Activated T-cell treated with anti-CD3 and anti-CD28 coated beads, Interleukin-2, amount 50 U/mL, for 72 hours (primary cell): ENCODE results near the gene PSG6. TPM values are rescaled to one million over a fixed set of nuclear protein-coding genes. Genes with fewer than 3 reads are reported as not detected.
A peak's percentile ranks its signal among the peaks of the same experiment; 100 is the strongest.
"Not testable (repeated sequence)": the region's sequence is repeated elsewhere in the genome, so short reads cannot be mapped to it uniquely, and the experiment has no call there.

Experiments used
- ATAC-seq, 2 donors: fragments of 150-1000 bp; cut with Tn5 transposase; replicated peaks in 1 of 2; 2 replicates each; pipeline ENCODE4 v1.10.0; 2021; ENCODE audit warnings: moderate library complexity in 2 of 2, mild to moderate bottlenecking in 1 of 2
- DNase-seq, 2 donors: peaks; one replicate each; pipeline ENCODE4 v3.0.0; 2021 to 2022; ENCODE audit warnings: mixed read lengths in 1 of 2
- H3K27ac Mint-ChIP-seq: one replicate; pipeline ENCODE4 v1.8.0; 2022; ENCODE audit warnings: mild to moderate bottlenecking, moderate library complexity, mixed read lengths
- H3K27me3 Mint-ChIP-seq: one replicate; pipeline ENCODE4 v1.8.0; 2022; ENCODE audit warnings: low read depth, mixed read lengths
- H3K36me3 Mint-ChIP-seq, 2 donors: one replicate each; pipeline ENCODE4 v1.8.0; 2022; ENCODE audit warnings: mixed read lengths in 2 of 2, mild to moderate bottlenecking in 1 of 2; ENCODE audit not compliant: insufficient read depth in 2 of 2
- H3K4me1 Mint-ChIP-seq: one replicate; pipeline ENCODE4 v1.8.0; 2022; ENCODE audit warnings: low read depth, mixed read lengths
- H3K4me3 Mint-ChIP-seq, 2 donors: one replicate each; pipeline ENCODE4 v1.8.0; 2022; ENCODE audit warnings: mild to moderate bottlenecking in 2 of 2, mixed read lengths in 2 of 2, moderate library complexity in 2 of 2
- H3K9me3 Mint-ChIP-seq, 2 donors: one replicate each; pipeline ENCODE4 v1.8.0; 2022; ENCODE audit warnings: mixed read lengths in 2 of 2
- total RNA-seq, 2 donors: library from RNA; stranded (reverse); gene quantifications; one replicate each; pipeline ENCODE4 v1.2.3, GENCODE V29; 2022

PSG6 gene
- total RNA-seq, 2 donors from 2014 or later, result not detected

- not testable (repeated sequence) for H3K36me3 Mint-ChIP-seq, H3K27ac Mint-ChIP-seq, H3K9me3 Mint-ChIP-seq, H3K27me3 Mint-ChIP-seq, H3K4me3 Mint-ChIP-seq, H3K4me1 Mint-ChIP-seq, ATAC-seq
- peak; percentile 2 to 29 for DNase-seq
These were observed 5.4 kb upstream of the PSG6 start for GRCh38 chr19:42923106-42923505.

- not testable (repeated sequence) for DNase-seq, H3K9me3 Mint-ChIP-seq, ATAC-seq, H3K27ac Mint-ChIP-seq, H3K36me3 Mint-ChIP-seq, H3K27me3 Mint-ChIP-seq, H3K4me3 Mint-ChIP-seq, H3K4me1 Mint-ChIP-seq
These were observed 3.3 kb upstream of the PSG6 start for GRCh38 chr19:42920971-42921370.

GRCh38 chr19:42919757-42920079, 2.0 kb upstream of the PSG6 start:
- H3K36me3 Mint-ChIP-seq, result no peaks in the 10 kb centered on the region
- no peaks in the 10 kb centered on the region for H3K9me3 Mint-ChIP-seq
- DNase-seq (no peak), ATAC-seq (no peak)
- no peak overlapping the region for H3K27ac Mint-ChIP-seq
- H3K4me1 Mint-ChIP-seq, result no peaks in the 10 kb centered on the region
- H3K27me3 Mint-ChIP-seq, result no peaks in the 10 kb centered on the region
- H3K4me3 Mint-ChIP-seq, result no peak overlapping the region

GRCh38 chr19:42919070-42919756, 1.5 kb upstream of the PSG6 start:
- H3K4me1 Mint-ChIP-seq, H3K27ac Mint-ChIP-seq, H3K9me3 Mint-ChIP-seq, H3K36me3 Mint-ChIP-seq, ATAC-seq, H3K4me3 Mint-ChIP-seq, H3K27me3 Mint-ChIP-seq, DNase-seq: not testable (repeated sequence)

- H3K27ac Mint-ChIP-seq, DNase-seq, H3K27me3 Mint-ChIP-seq, H3K9me3 Mint-ChIP-seq, H3K4me1 Mint-ChIP-seq, ATAC-seq, H3K4me3 Mint-ChIP-seq, H3K36me3 Mint-ChIP-seq: not testable (repeated sequence)
These were observed 829 bp upstream of the PSG6 start for GRCh38 chr19:42918377-42919069.

GRCh38 chr19:42916931-42917330, 763 bp downstream of the PSG6 start:
- not testable (repeated sequence) for H3K4me1 Mint-ChIP-seq, H3K27ac Mint-ChIP-seq, DNase-seq, H3K36me3 Mint-ChIP-seq, H3K27me3 Mint-ChIP-seq, ATAC-seq, H3K4me3 Mint-ChIP-seq, H3K9me3 Mint-ChIP-seq

- not testable (repeated sequence) for H3K36me3 Mint-ChIP-seq, H3K9me3 Mint-ChIP-seq
These were observed 4.2 kb downstream of the PSG6 start for GRCh38 chr19:42913516-42913915.

GRCh38 chr19:42912941-42913340, 4.8 kb downstream of the PSG6 start:
- not testable (repeated sequence) for ATAC-seq, DNase-seq, H3K27ac Mint-ChIP-seq, H3K27me3 Mint-ChIP-seq, H3K4me1 Mint-ChIP-seq, H3K9me3 Mint-ChIP-seq, H3K36me3 Mint-ChIP-seq, H3K4me3 Mint-ChIP-seq

More at GRCh38 chr19:42913516-42913915, 4.2 kb downstream of the PSG6 start:
- DNase-seq, ATAC-seq, H3K27ac Mint-ChIP-seq, H3K4me1 Mint-ChIP-seq, H3K27me3 Mint-ChIP-seq, H3K4me3 Mint-ChIP-seq: not testable (repeated sequence)

GRCh38 chr19:42911731-42912130, 6.0 kb downstream of the PSG6 start:
- not testable (repeated sequence) for H3K36me3 Mint-ChIP-seq, H3K27me3 Mint-ChIP-seq, DNase-seq, H3K9me3 Mint-ChIP-seq, H3K4me1 Mint-ChIP-seq, H3K27ac Mint-ChIP-seq, H3K4me3 Mint-ChIP-seq, ATAC-seq

GRCh38 chr19:42906162-42906561, 11.5 kb downstream of the PSG6 start:
- H3K27me3 Mint-ChIP-seq, H3K9me3 Mint-ChIP-seq, DNase-seq, H3K27ac Mint-ChIP-seq, H3K36me3 Mint-ChIP-seq, H3K4me1 Mint-ChIP-seq, H3K4me3 Mint-ChIP-seq, ATAC-seq: not testable (repeated sequence)

GRCh38 chr19:42900561-42900960, 17.1 kb downstream of the PSG6 start:
- H3K36me3 Mint-ChIP-seq, H3K27me3 Mint-ChIP-seq, DNase-seq, H3K27ac Mint-ChIP-seq, H3K4me1 Mint-ChIP-seq, H3K9me3 Mint-ChIP-seq, H3K4me3 Mint-ChIP-seq, ATAC-seq: not testable (repeated sequence)

GRCh38 chr19:42899674-42900073, 18.0 kb downstream of the PSG6 start:
- not testable (repeated sequence) for H3K4me3 Mint-ChIP-seq, H3K4me1 Mint-ChIP-seq, H3K36me3 Mint-ChIP-seq, H3K9me3 Mint-ChIP-seq, ATAC-seq, DNase-seq, H3K27ac Mint-ChIP-seq, H3K27me3 Mint-ChIP-seq

GRCh38 chr19:42899110-42899509, 18.6 kb downstream of the PSG6 start:
- not testable (repeated sequence) for H3K27me3 Mint-ChIP-seq, H3K4me3 Mint-ChIP-seq, DNase-seq, H3K27ac Mint-ChIP-seq, ATAC-seq, H3K9me3 Mint-ChIP-seq, H3K36me3 Mint-ChIP-seq, H3K4me1 Mint-ChIP-seq

GRCh38 chr19:42898656-42899055, 19.0 kb downstream of the PSG6 start:
- not testable (repeated sequence) for H3K4me1 Mint-ChIP-seq, ATAC-seq, H3K27me3 Mint-ChIP-seq, H3K4me3 Mint-ChIP-seq, H3K9me3 Mint-ChIP-seq, H3K36me3 Mint-ChIP-seq, DNase-seq, H3K27ac Mint-ChIP-seq
